OCI-LY3 (cell line): ENCODE results near the gene SLC27A5.
A peak's percentile ranks its signal among the peaks of the same experiment; 100 is the strongest.
"Not testable (repeated sequence)": the region's sequence is repeated elsewhere in the genome, so short reads cannot be mapped to it uniquely, and the experiment has no call there.

Source experiments
- H2AFZ ChIP-seq: fragments of 200-600, 300-600 bp; shearing (Covaris generic); 2 replicates; pipeline ENCODE4 v1.6.0; 2014; ENCODE audit warnings: antibody characterized with exemption, low read depth, low read length
- H3K27ac ChIP-seq: fragments of 200-600, 300-600 bp; sonication (generic); 2 replicates; pipeline ENCODE4 v1.5.1; 2014; ENCODE audit warnings: mild to moderate bottlenecking, low read length, moderate library complexity, mixed read lengths
- H3K27me3 ChIP-seq: fragments of 200-600, 300-600 bp; sonication (generic); 2 replicates; pipeline ENCODE4 v1.6.1; 2014; ENCODE audit warnings: low read depth, low read length, mixed read lengths
- H3K36me3 ChIP-seq: fragments of 200-600, 300-600 bp; sonication (generic); replicated peaks from 2 replicates; pipeline ENCODE3; 2014; ENCODE audit warnings: low read depth, low read length, mixed read lengths
- H3K4me1 ChIP-seq: fragments of 300-600, 200-600 bp; sonication (generic); 2 replicates; pipeline ENCODE4 v1.6.1; 2014; ENCODE audit warnings: low read length, mixed read lengths
- H3K4me2 ChIP-seq: fragments of 200-600, 300-600 bp; sonication (generic); 2 replicates; pipeline ENCODE4 v1.6.1; 2014; ENCODE audit warnings: low read length, mixed read lengths
- H3K4me3 ChIP-seq: fragments of 300-600, 200-600 bp; sonication (generic); 2 replicates; pipeline ENCODE4 v1.5.1; 2014; ENCODE audit warnings: antibody characterized with exemption, mild to moderate bottlenecking, low read length, moderate library complexity
- H3K79me2 ChIP-seq: fragments of 300-600, 200-600 bp; shearing (Covaris generic); 2 replicates; pipeline ENCODE4 v1.6.1; 2014; ENCODE audit warnings: mild to moderate bottlenecking, low read length, mixed read lengths
- H3K9ac ChIP-seq: fragments of 300-600, 200-600 bp; shearing (Covaris generic); 2 replicates; pipeline ENCODE4 v1.6.0; 2014; ENCODE audit warnings: mild to moderate bottlenecking, low read length, moderate library complexity
- H3K9me3 ChIP-seq: fragments of 200-600, 300-600 bp; shearing (Covaris generic); 2 replicates; pipeline ENCODE4 v1.6.1; 2014; ENCODE audit warnings: low read length, mixed read lengths; ENCODE audit not compliant: insufficient read depth
- H4K20me1 ChIP-seq: fragments of 200-600, 300-600 bp; sonication (generic); 2 replicates; pipeline ENCODE4 v1.6.1; 2016; ENCODE audit warnings: low read length, mixed read lengths; ENCODE audit not compliant: insufficient read depth
- EZH2phosphoT487 ChIP-seq: fragments of 200-600 bp; shearing (Covaris generic); IDR thresholded peaks from 2 replicates; pipeline ENCODE4 v1.6.1; 2018; ENCODE audit warnings: antibody characterized with exemption, mixed run types, low read depth
- TF ChIP-seq, protein P1 (sequence below): fragments of 200-600, 300-600 bp; sonication (generic); IDR thresholded peaks from 2 replicates; pipeline ENCODE4 v1.5.1; 2014; ENCODE audit warnings: antibody characterized with exemption, low read length, low read depth

The SLC27A5 gene

GRCh38 chr19:58453743-58454142, 58.0 kb downstream of the SLC27A5 start:
- Histone ChIP-seq H3K79me2 (peaks cover 4% of the 10 kb centered on the region; the same call in 1 of the 2 replicates), H2AFZ (no peak overlapping the region), H4K20me1 (no peaks in the 10 kb centered on the region), H3K9ac (no peak overlapping the region), H3K4me2 (no peak overlapping the region), H3K4me3 (no peak overlapping the region), H3K36me3 (peaks cover 15% of the 10 kb centered on the region), H3K27ac (no peak overlapping the region), H3K4me1 (peaks cover 8% of the 10 kb centered on the region), H3K27me3 (peaks cover 9% of the 10 kb centered on the region; the same call in 1 of the 2 replicates), H3K9me3 (peaks cover 10% of the 10 kb centered on the region)
- no peak for TF ChIP-seq EZH2phosphoT487
- TF ChIP-seq, protein P1, sequence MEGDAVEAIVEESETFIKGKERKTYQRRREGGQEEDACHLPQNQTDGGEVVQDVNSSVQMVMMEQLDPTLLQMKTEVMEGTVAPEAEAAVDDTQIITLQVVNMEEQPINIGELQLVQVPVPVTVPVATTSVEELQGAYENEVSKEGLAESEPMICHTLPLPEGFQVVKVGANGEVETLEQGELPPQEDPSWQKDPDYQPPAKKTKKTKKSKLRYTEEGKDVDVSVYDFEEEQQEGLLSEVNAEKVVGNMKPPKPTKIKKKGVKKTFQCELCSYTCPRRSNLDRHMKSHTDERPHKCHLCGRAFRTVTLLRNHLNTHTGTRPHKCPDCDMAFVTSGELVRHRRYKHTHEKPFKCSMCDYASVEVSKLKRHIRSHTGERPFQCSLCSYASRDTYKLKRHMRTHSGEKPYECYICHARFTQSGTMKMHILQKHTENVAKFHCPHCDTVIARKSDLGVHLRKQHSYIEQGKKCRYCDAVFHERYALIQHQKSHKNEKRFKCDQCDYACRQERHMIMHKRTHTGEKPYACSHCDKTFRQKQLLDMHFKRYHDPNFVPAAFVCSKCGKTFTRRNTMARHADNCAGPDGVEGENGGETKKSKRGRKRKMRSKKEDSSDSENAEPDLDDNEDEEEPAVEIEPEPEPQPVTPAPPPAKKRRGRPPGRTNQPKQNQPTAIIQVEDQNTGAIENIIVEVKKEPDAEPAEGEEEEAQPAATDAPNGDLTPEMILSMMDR, result no peak

DNA sequence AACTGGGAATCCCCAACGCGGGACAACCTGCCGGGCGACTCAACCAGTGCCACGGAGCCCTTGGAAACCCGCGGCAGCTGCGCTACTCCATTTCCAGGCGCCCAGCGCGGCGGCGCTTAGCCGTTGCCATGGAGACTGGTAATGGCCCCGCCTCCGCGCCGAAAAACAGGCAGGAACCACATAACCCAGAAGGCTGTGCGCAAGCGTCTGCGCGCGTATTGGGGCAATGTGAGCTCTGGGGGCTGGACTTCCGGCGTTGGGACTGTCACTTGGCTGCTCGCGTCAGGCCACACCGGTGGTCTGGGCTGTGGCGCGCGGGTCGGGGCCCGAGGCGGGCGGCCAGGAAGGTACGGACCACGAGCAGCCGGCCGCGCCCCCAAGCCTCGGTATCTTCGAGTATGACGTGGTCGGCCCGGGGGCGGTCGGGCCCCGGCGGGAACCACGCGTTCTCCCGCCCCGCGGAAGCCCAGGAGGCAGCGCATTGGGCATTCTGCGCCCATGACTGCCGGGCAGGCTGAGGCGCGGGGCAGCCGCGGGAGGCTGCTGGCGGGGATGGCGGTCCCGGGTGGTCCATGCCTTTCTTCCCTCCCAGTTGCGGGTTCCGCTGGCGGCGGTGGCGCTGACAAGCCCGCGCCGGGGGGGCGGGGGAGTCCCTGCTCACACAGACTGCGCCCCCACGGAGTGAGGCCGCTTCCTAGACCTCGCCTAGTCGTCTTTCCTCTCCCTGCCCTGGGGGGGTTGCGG, 60.3 kb downstream of the SLC27A5 start, which contains the start of gene ZNF324B:
ZNF324B (plus strand) TSS at position 265 of the 744 bp plus-strand sequence. CDS start 2,080 bp downstream, outside the sequence.
- Histone ChIP-seq H2AFZ (peak within 1 kb of the TSS; percentile 79), H3K9ac (peak within 1 kb of the TSS; percentile 70), H4K20me1 (no peaks in the 10 kb centered on the region), H3K4me3 (peak within 1 kb of the TSS; percentile 86), H3K9me3 (peaks cover 13% of the 10 kb centered on the region), H3K4me1 (peaks cover 8% of the 10 kb centered on the region), H3K79me2 (peaks cover 4% of the 10 kb centered on the region; the same call in 1 of the 2 replicates), H3K27me3 (peaks cover 9% of the 10 kb centered on the region; the same call in 1 of the 2 replicates), H3K36me3 (peaks cover 7% of the 10 kb centered on the region), H3K4me2 (peak within 1 kb of the TSS; percentile 83), H3K27ac (no peak within 1 kb of the TSS)
- no peak for TF ChIP-seq EZH2phosphoT487
- TF ChIP-seq, protein P1, result no peak

GRCh38 chr19:58450856-58451357, 60.9 kb downstream of the SLC27A5 start:
- Histone ChIP-seq H3K27me3 (peaks cover 9% of the 10 kb centered on the region; the same call in 1 of the 2 replicates), H2AFZ (peak overlapping the region; percentile 79), H3K9me3 (peaks cover 13% of the 10 kb centered on the region), H3K36me3 (peaks cover 3% of the 10 kb centered on the region), H3K4me3 (peak overlapping the region; percentile 86), H3K4me1 (peaks cover 8% of the 10 kb centered on the region), H3K9ac (peak overlapping the region; percentile 14; the same call in 1 of the 2 replicates), H3K27ac (no peak overlapping the region), H4K20me1 (no peaks in the 10 kb centered on the region), H3K79me2 (peaks cover 4% of the 10 kb centered on the region; the same call in 1 of the 2 replicates), H3K4me2 (peak overlapping the region; percentile 83)
- TF ChIP-seq EZH2phosphoT487, result no peak
- TF ChIP-seq, protein P1, result no peak

GRCh38 chr19:58449980-58450379, 61.8 kb downstream of the SLC27A5 start:
- not testable (repeated sequence) for H3K4me2 ChIP-seq, H3K4me3 ChIP-seq, H3K4me1 ChIP-seq, H3K79me2 ChIP-seq, H3K36me3 ChIP-seq, H4K20me1 ChIP-seq, H3K9ac ChIP-seq, H2AFZ ChIP-seq, H3K27ac ChIP-seq, H3K27me3 ChIP-seq
- H3K9me3 ChIP-seq, result peaks cover 13% of the 10 kb centered on the region

DNA sequence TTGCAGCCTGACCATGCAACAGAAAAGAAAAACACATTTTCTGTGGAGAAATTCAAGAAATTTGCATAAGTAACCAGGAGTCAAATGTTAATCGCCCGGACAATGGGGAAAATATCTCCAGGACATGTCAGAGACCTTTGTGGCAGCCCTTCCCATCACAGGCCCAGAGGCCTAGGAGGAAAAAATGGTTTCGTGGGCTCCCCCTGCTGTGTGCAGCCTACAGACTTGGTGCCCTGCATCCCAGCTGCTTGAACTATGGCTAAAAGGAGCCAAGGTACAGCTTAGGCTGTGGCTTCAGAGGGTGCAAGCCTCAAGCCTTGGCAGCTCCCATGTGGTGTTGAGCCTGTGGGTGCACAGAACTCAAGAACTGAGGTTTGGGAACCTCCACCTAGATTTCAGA, 62.9 kb downstream of the SLC27A5 start:
- H3K79me2 ChIP-seq, H3K9ac ChIP-seq, H3K27me3 ChIP-seq, H3K27ac ChIP-seq, H3K4me3 ChIP-seq, H2AFZ ChIP-seq, H3K36me3 ChIP-seq, H4K20me1 ChIP-seq, H3K4me1 ChIP-seq, H3K4me2 ChIP-seq: not testable (repeated sequence)
- H3K9me3 ChIP-seq, result peaks cover 13% of the 10 kb centered on the region
